NCI-H510A (cell line): Measurements from ENCODE around the gene PHLDA1.

Experiments
- DNase-seq: peaks from one replicate; lab custom pipeline; 2025; lab: John Stamatoyannopoulos, UW

The PHLDA1 gene

DNA sequence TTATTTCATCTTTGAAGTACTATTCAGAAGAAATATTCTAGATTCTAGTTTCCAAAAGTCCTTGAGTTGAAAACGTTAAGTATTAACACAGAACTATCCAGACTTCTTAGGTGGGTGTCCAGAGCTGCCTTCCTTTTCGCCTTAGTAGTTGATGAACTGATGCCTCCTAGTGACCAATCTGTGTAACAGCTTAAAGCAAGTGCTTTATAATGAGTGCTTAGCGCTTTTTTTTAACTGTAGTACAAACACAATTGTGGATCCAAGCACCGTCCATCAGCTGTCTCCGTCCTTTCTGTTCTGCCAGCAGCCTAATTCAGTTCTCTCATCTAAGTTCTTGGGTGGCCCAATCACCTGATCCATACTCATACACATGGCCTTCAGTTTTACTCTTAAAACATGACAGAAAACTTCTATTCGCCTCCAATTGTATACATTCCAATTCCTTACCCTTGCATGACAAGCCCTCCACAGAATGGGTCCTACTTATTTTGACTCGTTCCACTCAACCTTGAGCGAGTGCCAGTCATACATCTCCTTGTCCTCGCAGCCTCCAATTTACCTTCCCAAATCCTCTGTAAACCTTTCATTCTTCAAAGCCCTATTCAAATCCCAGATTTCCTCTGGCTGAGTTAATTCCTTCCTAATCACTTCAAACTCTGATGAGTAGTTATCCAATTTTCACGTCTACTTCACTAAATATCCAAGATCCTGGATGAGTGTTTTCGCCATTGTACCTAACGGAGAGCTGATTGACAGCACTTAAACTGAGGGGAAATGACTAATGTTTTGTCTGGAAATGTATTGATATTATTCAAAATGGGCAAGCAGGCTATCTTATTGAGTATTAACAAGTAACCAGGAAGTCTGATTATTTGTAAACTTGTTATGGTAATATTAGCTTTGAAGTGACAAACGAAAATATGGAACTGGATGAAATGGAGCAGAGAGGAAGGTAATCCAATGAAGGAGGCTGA lies 5.8 kb upstream of the PHLDA1 start:
- peak; percentile 55 for DNase-seq

DNA sequence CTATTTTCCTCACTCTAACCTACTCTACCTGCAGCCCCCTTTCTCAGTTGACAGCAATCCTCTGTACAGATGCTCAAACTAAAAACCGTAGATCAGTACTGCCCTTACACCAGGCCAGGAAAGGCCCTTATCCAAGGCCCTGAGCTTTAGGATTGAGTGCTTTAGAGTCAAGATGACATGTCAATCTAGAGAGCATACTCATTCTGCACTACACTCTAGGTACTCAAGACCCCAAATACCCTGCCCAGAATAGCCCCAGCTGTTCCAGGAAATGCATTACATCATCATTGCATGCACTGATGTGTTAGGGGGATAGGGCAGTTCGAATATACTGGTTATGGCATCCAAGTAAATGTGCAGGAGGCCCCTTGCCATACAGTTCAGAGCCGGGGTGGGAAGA lies 3.5 kb upstream of the PHLDA1 start:
- no peak for DNase-seq

GRCh38 chr12:76033081-76034011 lies 1.8 kb upstream of the PHLDA1 start:
- no peak for DNase-seq

DNA sequence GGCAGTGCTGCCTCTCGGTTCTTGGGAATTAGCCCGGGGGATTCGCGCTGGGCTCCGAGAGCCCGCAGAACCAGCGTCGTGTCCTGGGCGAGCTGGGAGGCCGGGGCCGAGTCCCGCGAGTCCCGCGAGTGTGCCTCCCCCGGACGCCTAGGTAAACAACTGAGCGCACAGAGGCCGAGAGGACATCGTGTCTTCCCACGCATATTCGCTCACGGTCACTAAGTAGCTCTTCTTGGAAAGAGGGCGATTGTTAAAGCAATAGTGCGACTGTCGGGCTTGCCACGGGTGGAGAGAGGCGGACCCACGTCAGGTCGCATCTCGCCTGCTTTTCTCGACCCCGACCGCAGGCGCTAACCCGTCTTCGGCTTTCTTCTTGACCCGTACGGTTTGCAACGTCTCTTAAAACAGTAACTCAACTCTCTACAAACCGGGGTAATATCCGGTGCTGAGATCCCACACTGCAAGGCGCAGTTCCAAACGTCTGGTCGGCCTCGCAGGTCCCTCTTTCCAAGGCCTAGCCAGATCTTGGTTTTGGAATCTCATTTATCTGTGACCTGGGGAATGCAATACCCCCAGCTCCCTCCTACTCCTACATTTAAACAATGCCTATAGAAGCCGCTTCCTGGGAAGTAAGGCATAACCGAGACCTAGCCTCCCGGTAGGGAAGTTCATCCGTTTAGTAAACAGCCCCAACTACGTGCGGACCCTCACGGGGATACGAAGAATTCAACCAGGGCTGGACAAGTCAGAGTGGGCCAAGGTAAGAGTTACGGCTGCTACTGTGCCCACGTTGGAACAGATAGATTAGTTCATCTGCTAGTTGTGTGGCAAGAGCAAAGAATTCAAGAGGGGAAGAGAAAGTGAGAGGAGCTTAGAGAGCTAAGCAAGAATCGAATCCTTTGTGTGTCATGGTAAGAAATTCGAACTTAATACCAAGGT lies 736 bp upstream of the PHLDA1 start:
- DNase-seq = no peak

DNA sequence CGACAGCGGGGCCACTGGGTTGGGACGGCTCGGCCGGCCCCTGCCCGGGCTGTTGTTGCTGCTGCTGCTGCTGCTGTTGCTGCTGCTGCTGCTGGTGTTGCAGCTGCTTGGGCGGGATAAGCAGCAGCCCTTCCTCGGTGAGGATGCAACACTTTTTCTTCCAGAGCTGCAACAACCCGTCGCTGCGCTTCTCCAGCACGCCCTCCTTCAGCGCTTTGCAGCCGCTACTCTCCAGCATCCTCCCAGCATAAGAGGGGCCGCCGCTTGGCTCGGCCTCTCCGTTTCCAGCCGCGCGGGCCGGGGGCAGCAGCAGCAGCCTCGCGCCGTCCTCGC lies 529 bp downstream of the PHLDA1 start:
- peak; percentile 69 for DNase-seq

GRCh38 chr12:76030341-76031080 lies 1.1 kb downstream of the PHLDA1 start:
- no peak for DNase-seq

DNA sequence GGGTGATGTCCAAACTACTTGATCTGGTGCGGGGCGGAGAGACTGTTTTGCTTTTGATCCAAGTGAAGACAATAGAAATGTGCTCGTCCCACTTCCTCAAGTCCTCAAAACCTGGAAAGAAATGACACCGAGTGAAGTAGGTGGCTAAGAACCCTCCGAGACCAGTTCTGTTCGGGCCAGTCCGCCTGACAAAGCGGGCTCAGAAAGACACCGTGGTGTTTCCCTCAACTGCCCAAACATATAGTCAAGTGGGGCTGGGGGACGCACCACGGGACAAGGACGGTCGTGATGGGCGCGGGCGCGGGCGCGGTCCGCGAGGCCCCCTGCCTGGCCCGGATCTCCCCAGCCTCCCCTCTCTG lies 1.6 kb downstream of the PHLDA1 start:
- no peak for DNase-seq

DNA sequence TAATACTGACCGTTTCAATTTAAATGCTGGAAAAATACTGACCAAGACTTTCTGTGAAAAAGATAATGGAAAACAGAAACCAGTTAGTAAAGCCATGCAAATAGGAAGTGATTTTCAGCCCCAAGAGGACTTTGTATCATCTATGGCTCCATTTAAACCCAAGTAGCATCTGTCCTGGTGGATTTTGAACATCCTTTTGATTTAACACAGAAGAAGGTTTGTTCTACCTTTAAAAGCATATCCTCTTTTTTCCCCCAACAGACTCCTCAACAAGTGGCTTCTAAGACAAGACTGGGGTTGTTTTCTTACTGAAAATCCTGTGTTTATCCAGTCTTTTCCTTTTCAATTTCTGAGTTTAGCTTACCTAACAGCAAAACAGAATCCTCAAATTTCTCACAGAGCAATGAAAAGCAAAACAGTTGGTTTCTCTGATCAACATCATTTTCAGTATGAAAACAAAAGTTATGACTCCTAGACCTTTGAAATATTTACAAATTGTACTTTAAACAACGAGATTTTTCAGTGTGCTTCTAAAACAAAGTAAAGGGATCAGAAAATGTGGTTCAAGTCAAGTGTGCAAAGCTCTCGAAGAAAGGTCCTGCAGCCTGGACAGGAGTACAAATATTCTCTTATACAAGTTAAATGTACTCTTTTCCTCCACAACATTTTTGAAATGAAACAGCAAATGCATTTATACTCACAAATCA lies 2.9 kb downstream of the PHLDA1 start:
- DNase-seq = no peak

GRCh38 chr12:76026643-76027063 lies 4.9 kb downstream of the PHLDA1 start:
- no peak for DNase-seq

DNA sequence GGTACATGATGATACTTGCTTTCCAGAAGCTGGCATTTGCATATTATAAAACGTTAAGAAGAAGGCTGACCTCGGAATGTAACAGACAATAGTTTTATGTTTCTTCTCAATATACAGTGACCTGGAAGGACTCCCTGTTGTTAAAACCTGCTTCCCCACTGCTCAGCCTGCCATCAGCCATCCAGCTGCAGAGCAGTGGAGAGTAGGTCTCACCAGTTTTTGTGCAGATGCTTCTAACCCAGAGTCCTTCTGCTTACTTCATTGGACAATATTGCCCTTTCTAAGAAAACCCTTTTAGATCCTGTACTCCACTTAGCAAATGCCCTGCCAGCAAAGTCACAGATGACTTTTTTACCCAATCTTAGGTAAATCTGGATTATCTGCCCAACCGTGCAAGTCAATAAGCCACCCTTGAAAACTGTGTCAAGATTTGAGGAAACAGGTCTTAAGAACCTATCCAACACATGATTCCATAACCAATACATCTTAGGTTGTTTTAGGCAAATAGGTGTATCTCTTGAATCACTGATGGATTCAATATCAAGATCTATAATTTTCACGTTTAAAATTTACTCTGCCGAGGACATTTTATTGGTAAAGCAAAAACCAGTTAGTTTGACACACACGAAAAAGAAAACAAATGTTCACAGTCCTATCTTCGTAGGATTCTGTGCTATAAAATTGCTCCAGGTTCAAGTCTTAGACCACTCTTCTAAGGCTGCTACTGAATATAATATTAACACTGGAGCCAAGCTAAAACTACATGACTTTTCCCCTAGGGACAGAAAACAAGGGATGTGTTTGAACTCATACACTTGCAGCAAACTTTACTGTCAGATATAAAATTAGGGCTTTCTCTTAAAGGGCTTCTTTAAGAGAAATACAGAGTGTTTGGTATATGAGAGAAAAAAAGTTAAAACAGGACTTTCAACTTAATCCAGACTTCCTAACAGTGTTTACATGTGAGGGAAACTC lies 5.7 kb downstream of the PHLDA1 start:
- no peak for DNase-seq

DNA sequence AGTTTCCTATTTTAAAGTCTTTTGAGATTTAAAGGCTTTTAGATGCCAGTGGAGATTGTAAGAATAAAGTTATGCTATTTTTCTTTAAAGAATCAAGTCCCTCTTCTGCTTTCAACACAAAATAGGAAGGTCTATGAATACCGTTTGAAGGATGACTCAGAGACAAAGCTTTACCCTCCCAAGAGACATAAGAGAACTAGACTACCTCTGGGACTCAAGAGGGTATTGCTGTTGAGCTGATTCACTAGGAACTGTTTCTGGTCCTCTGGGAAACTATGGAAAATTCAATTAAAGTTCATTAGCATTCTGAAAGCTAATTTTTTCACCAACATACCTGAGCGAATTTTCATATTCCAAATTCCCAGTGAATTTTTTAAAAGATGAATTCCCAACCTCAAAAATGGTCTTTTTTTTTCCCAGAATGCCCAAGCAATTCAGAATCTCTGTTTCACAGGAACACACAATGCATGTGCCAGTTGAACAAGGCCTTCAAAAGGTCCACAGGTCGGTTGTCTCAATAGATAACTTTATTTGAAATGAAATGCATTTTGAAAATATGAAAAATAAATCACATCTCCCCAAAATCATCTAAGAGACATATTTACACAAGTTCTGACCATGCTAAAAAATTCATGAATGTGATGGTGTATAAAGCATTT lies 6.5 kb downstream of the PHLDA1 start:
- no peak for DNase-seq

GRCh38 chr12:76024102-76024781 lies 7.3 kb downstream of the PHLDA1 start:
- DNase-seq = no peak

DNA sequence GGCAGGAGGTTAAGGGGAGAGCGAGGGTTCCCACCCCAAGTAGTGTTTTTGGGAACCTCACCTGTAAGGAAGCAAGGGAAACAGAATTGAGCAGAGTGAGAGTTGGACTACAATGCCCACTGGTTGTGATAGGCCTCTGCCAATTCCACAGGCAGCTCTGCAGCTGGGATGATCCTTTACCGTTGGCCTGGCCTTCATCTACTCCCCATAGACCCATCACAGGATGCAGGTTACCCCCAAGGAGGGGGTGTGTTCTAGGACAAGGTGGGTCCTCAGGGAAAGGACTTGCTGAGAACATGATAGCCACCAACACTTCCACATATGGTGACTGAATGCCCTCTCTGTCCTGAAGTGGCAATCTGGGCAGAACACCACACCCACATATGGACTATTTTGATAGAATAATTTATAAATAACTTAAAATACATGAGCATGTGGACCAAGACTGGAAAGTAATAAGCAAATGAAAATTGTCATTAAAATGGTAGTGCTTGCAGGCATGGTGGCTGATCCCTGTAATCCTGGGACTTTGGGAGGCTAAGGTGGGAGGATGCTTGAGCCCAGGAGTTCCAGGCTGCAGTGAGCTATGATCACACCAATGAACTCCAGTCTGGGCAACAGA lies 8.4 kb downstream of the PHLDA1 start:
- DNase-seq = no peak

DNA sequence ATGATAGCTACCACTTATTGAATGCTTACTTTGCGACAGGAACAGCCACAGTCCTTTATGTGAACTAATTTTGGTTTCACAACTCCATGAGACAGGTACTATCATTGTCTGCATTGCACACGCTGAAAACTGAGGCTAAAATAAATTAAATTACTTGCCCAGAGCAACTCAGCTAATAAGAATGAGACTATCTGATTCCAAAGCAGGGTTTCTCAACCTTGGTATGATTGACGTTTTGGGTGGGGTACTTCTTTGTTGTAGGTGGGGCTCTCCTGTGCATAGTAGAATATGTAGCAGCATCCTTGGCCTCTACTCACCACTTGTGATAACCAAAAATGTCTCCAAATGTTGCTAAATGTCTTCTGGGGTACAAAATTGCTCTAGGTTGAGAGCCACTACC lies 9.1 kb downstream of the PHLDA1 start:
- DNase-seq = no peak

DNA sequence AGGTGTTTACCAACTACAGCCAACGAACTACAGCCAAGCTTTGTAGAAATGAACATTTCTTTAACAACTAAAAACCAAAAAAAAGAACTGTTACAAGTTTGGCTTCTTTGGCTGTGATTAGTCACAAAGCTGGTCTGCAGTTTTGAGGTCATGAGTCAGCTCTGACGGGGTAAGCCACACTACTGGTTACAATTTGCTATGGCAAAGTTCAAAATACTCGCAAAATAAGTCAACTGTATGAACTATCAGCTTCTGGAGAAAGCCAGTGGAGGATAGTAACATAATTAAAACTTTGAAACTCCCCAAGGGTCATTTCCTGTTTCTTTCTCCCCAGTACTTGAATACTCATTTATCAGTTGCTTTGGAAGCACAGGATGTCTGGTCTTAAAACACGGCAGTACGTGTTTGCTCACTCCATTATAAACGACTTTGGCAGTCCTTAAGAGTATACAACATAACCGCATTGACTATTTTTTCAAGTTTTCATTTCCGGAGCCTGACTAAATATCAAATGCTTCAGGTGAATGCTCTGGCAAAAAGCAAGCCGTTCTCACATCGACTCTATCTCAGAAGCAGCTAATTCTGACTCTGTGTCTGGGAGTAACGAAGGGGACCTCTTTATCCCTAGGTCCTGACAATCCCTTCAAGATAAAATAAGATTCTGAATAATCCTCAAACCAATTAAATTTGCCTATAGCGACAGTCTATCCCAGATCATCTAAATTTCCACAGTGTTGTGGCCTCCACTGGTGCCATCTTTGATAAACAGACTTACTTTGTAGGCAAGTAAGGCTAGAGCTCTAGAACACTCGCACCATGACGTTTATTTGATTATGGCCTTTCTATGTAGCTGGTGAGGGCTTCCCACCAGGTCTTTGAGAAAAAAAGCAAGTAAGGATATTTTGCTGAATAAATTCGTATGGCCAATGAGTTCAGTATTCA lies 10.6 kb downstream of the PHLDA1 start:
- no peak for DNase-seq

GRCh38 chr12:76020281-76020680 lies 11.3 kb downstream of the PHLDA1 start:
- no peak for DNase-seq

- DNase-seq = no peak
Measured at GRCh38 chr12:76018672-76019071, 12.9 kb downstream of the PHLDA1 start.
